Small intestine (tissue), 7 donors: ENCODE measurements around the gene TULP4. TPM values are rescaled to one million over a fixed set of nuclear protein-coding genes. Genes with fewer than 3 reads are reported as not detected.

Source experiments
- DNase-seq, 2 donors: peaks; one replicate each; pipeline versions ENCODE4 v3.0.0 to v3.0.0-alpha.2; 2013
- FAIRE-seq: peaks from 2 replicates; lab custom pipeline; 2012; peaks lifted over from hg19 to GRCh38; lab: Jason Lieb, UNC
- H3K27ac ChIP-seq, 3 donors: one replicate each; pipeline ENCODE4 v1.5.1; 2013; ENCODE audit warnings: low read length in 2 of 3, mild to moderate bottlenecking in 2 of 3, control low read depth in 1 of 3, inconsistent platforms in 1 of 3, low read depth in 1 of 3, moderate library complexity in 1 of 3
- H3K27me3 ChIP-seq, 3 donors: one replicate each; pipeline ENCODE4 v1.6.1; 2013; ENCODE audit warnings: low read length in 3 of 3, inconsistent platforms in 1 of 3; ENCODE audit not compliant: control insufficient read depth in 3 of 3, insufficient read depth in 3 of 3
- H3K36me3 ChIP-seq, 3 donors: one replicate each; pipeline ENCODE4 v1.6.1; 2013; ENCODE audit warnings: low read length in 3 of 3, inconsistent platforms in 1 of 3, low read depth in 1 of 3, mild to moderate bottlenecking in 1 of 3, moderate library complexity in 1 of 3; ENCODE audit not compliant: control insufficient read depth in 3 of 3, insufficient read depth in 2 of 3
- H3K4me1 ChIP-seq, 3 donors: one replicate each; pipeline ENCODE4 v1.6.1; 2013; ENCODE audit warnings: low read length in 2 of 3, inconsistent platforms in 1 of 3, low read depth in 1 of 3, mild to moderate bottlenecking in 1 of 3, moderate library complexity in 1 of 3; ENCODE audit not compliant: control insufficient read depth in 3 of 3, insufficient read depth in 2 of 3
- H3K4me3 ChIP-seq, 3 donors: one replicate each; pipeline ENCODE4 v1.5.1; 2013; ENCODE audit warnings: low read length in 3 of 3, control low read depth in 1 of 3, inconsistent platforms in 1 of 3, low read depth in 1 of 3, mild to moderate bottlenecking in 1 of 3, moderate library complexity in 1 of 3
- H3K9me3 ChIP-seq, 2 donors: one replicate each; pipeline ENCODE4 v1.6.1; 2013; ENCODE audit warnings: low read depth in 1 of 2, low read length in 1 of 2; ENCODE audit not compliant: control insufficient read depth in 2 of 2, insufficient read depth in 1 of 2
- WGBS, 3 donors: extraction: QIAGEN DNeasy Blood & Tissue Kit; methylation state at CpG; one replicate each; pipeline ENCODE4 v1.1.7; 2013; 5-methylcytosine and 5-hydroxymethylcytosine counted together
- polyA plus RNA-seq, 4 donors: library from polyadenylated mRNA; stranded (reverse) in 3 of 4; unstranded in 1 of 4; fragments of 200-250 nt in 3 of 4; fragments of 120-200 nt in 1 of 4; gene quantifications; one replicate each; pipeline versions ENCODE4 v1.2.1 to v1.2.3, GENCODE V29; 2013
- donor health status: healthy with polysubstance abuse.
- donor health status: control.
- donor health status: control.
- donor health status: Bipolar disorder and iron deficiency.
- donor health status: healthy.

TULP4 gene
- polyA plus RNA-seq, 4 donors = 7.2 to 30.7 (median 10.7) TPM

GRCh38 chr6:158312672-158313397 lies 570 bp downstream of the TULP4 start:
- DNase-seq (no peak), FAIRE-seq (no peak)
- WGBS, 3 donors = 90 to 96% (median 93%) methylated on average over 11 of the region's 11 CpGs

GRCh38 chr6:158313989-158314388 lies 1.7 kb downstream of the TULP4 start:
- Histone ChIP-seq H3K27me3 (no peaks in the 10 kb centered on the region), H3K4me1 (no peaks in the 10 kb centered on the region), H3K4me3 (no peak overlapping the region), H3K36me3 (peaks cover 3 to 35% (median 5%) of the 10 kb centered on the region in 3 donors), H3K9me3 (peaks cover 0 to 20% of the 10 kb centered on the region in 2 donors), H3K27ac (no peak overlapping the region)
- 74 to 90% (median 76%) methylated on average over 9 of the region's 9 CpGs for WGBS, 3 donors
- no peak for FAIRE-seq
- DNase-seq = no peak

More at GRCh38 chr6:158312672-158313397, 570 bp downstream of the TULP4 start:
- Histone ChIP-seq H3K27ac (no peak overlapping the region), H3K9me3 (peaks cover 0 to 20% of the 10 kb centered on the region in 2 donors), H3K27me3 (no peaks in the 10 kb centered on the region), H3K4me3 (no peak overlapping the region), H3K4me1 (no peaks in the 10 kb centered on the region), H3K36me3 (peaks cover 3 to 33% (median 5%) of the 10 kb centered on the region in 3 donors)

- Histone ChIP-seq H3K9me3 (peaks cover 0 to 19% of the 10 kb centered on the region in 2 donors), H3K36me3 (peaks cover 3 to 35% (median 5%) of the 10 kb centered on the region in 3 donors), H3K27me3 (no peaks in the 10 kb centered on the region), H3K4me3 (no peak overlapping the region), H3K27ac (no peak overlapping the region), H3K4me1 (no peaks in the 10 kb centered on the region)
- WGBS, 3 donors = 94 to 99% (median 96%) methylated on average over 3 of the region's 3 CpGs
- FAIRE-seq = no peak
- no peak for DNase-seq
These were observed 2.5 kb downstream of the TULP4 start for GRCh38 chr6:158314737-158315136.

GRCh38 chr6:158316022-158316421 lies 3.8 kb downstream of the TULP4 start:
- Histone ChIP-seq H3K9me3 (peaks cover 0 to 13% of the 10 kb centered on the region in 2 donors), H3K27ac (no peak overlapping the region), H3K27me3 (no peaks in the 10 kb centered on the region), H3K36me3 (peaks cover 3 to 32% (median 3%) of the 10 kb centered on the region in 3 donors), H3K4me1 (peaks cover 0 to 2% (median under 1%) of the 10 kb centered on the region in 3 donors), H3K4me3 (no peak overlapping the region)
- no peak for FAIRE-seq
- DNase-seq = no peak
- 69 to 78% (median 77%) methylated on average over 3 of the region's 3 CpGs for whole genome bisulfite sequencing, 3 donors

GRCh38 chr6:158321960-158322359 lies 9.7 kb downstream of the TULP4 start:
- Histone ChIP-seq H3K9me3 (peaks cover 0 to 3% of the 10 kb centered on the region in 2 donors), H3K27ac (peak overlapping the region in 2 of 3 donors; percentile 2 to 89), H3K4me3 (no peak overlapping the region), H3K36me3 (peaks cover 0 to 9% (median 3%) of the 10 kb centered on the region in 3 donors), H3K4me1 (peaks cover 12 to 33% (median 14%) of the 10 kb centered on the region in 3 donors), H3K27me3 (no peaks in the 10 kb centered on the region)
- FAIRE-seq (no peak), DNase-seq (no peak)

- no peaks in the 10 kb centered on the region for H3K27me3 ChIP-seq
- H3K36me3 ChIP-seq = peaks cover 0 to 9% (median 3%) of the 10 kb centered on the region in 3 donors
- peak overlapping the region; percentile 12 to 89 (median 24) for H3K27ac ChIP-seq
- DNase-seq = no peak
- peaks cover 12 to 33% (median 14%) of the 10 kb centered on the region in 3 donors for H3K4me1 ChIP-seq
- no peak for FAIRE-seq
- H3K4me3 ChIP-seq = no peak overlapping the region
- peaks cover 0 to 2% of the 10 kb centered on the region in 2 donors for H3K9me3 ChIP-seq
These were observed 10.1 kb downstream of the TULP4 start for GRCh38 chr6:158322400-158322723.

- Histone ChIP-seq H3K27ac (peak overlapping the region; percentile 12 to 89 (median 36)), H3K4me1 (peaks cover 12 to 35% (median 14%) of the 10 kb centered on the region in 3 donors), H3K4me3 (no peak overlapping the region), H3K27me3 (no peaks in the 10 kb centered on the region), H3K9me3 (peaks cover 0 to 2% of the 10 kb centered on the region in 2 donors), H3K36me3 (peaks cover 0 to 9% (median 3%) of the 10 kb centered on the region in 3 donors)
- peak; percentile 79 to 89 for DNase-seq
- no peak for FAIRE-seq
- 34 to 54% (median 45%) methylated on average over 11 of the region's 11 CpGs for WGBS, 3 donors
These were observed 10.7 kb downstream of the TULP4 start for GRCh38 chr6:158322724-158323560.

- Histone ChIP-seq H3K27ac (peak overlapping the region in 2 of 3 donors; percentile 36 to 89), H3K9me3 (peaks cover 0 to 2% of the 10 kb centered on the region in 2 donors), H3K27me3 (no peaks in the 10 kb centered on the region), H3K36me3 (peaks cover 0 to 11% (median 3%) of the 10 kb centered on the region in 3 donors), H3K4me3 (no peak overlapping the region), H3K4me1 (peaks cover 12 to 38% (median 16%) of the 10 kb centered on the region in 3 donors)
- no peak for FAIRE-seq
- DNase-seq = no peak
- 61 to 81% (median 74%) methylated on average over 2 of the region's 2 CpGs for WGBS, 3 donors
These were observed 11.3 kb downstream of the TULP4 start for GRCh38 chr6:158323561-158323958.
